Bronchial epithelial cell (primary cell): ENCODE measurements around the gene LCE1E. TPM values are rescaled to one million over a fixed set of nuclear protein-coding genes. Genes with fewer than 3 reads are reported as not detected.

Experiments
- DNase-seq: peaks from one replicate; pipeline ENCODE4 v3.0.0-alpha.2; 2010; ENCODE audit warnings: low read depth
- FAIRE-seq: peaks from 2 replicates; lab custom pipeline; 2011; peaks lifted over from hg19 to GRCh38; lab: Jason Lieb, UNC
- H3K27me3 ChIP-seq: 2 replicates; pipeline ENCODE4 v1.5.1; 2011; ENCODE audit warnings: low read length; ENCODE audit not compliant: control insufficient read depth, insufficient read depth
- H3K36me3 ChIP-seq: 2 replicates; pipeline ENCODE4 v1.5.1; 2011; ENCODE audit warnings: low read length; ENCODE audit not compliant: control insufficient read depth, insufficient read depth
- H3K4me3 ChIP-seq: 2 replicates; pipeline ENCODE4 v1.5.1; 2011; ENCODE audit warnings: mild to moderate bottlenecking, low read depth, low read length, control low read depth
- total RNA-seq: library from RNA; depleted of rRNA; stranded (reverse); fragments of >200 nt; gene quantifications from 2 replicates; pipeline ENCODE4 v1.2.1, GENCODE V29; 2014
- TF ChIP-seq, protein P1 (sequence below): IDR thresholded peaks from 2 replicates; pipeline ENCODE4 v1.5.1; 2011; ENCODE audit warnings: mild to moderate bottlenecking, moderate library complexity, low read length, control low read depth, inconsistent platforms; ENCODE audit not compliant: insufficient read depth, severe bottlenecking

LCE1E gene
- total RNA-seq, 1 donor from 2014 or later = not detected

DNA sequence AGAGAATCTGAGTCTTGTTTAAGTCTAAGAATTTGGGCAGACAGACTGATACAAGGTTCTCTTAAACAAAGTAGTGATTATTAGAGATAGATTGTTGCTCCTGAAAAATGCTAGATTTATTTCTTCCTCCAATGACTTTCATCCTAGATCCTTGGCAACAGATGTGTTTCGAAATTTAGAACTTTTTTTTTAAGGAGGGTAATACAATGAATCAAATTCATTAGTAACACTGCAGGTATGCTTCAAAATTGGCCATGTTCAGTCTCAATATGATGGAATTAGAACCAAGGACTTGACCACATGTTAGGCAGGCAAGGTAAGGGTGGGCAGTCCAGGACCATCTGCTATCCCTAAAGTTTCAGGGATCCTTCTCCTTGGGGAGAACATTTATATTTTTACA is 15.6 kb upstream of the LCE1E start:
- no peaks in the 10 kb centered on the region for H3K36me3 ChIP-seq
- FAIRE-seq = peak; percentile 32
- H3K27me3 ChIP-seq = no peaks in the 10 kb centered on the region
- peak; percentile 59 for DNase-seq
- TF ChIP-seq, protein P1, sequence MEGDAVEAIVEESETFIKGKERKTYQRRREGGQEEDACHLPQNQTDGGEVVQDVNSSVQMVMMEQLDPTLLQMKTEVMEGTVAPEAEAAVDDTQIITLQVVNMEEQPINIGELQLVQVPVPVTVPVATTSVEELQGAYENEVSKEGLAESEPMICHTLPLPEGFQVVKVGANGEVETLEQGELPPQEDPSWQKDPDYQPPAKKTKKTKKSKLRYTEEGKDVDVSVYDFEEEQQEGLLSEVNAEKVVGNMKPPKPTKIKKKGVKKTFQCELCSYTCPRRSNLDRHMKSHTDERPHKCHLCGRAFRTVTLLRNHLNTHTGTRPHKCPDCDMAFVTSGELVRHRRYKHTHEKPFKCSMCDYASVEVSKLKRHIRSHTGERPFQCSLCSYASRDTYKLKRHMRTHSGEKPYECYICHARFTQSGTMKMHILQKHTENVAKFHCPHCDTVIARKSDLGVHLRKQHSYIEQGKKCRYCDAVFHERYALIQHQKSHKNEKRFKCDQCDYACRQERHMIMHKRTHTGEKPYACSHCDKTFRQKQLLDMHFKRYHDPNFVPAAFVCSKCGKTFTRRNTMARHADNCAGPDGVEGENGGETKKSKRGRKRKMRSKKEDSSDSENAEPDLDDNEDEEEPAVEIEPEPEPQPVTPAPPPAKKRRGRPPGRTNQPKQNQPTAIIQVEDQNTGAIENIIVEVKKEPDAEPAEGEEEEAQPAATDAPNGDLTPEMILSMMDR = no peak
- no peak overlapping the region for H3K4me3 ChIP-seq

DNA sequence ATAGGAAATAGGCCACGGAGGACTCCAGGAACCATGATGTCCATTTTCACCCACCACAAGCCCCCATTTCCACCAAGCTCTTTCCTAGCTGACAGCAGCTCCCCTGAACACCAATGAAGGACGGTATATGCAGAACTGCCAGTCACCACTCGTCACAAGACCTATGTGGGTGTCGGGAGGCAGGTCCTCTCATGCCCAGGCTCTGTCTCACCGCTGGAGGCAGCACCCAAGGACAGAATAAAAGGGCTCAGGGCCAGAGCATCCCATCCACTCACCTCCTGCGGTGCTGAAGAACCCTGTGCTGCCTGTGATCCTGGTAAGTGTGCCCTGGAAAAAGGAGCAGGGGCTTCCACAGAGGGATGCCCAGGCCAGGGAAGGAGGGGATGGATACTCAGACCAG is 11.2 kb upstream of the LCE1E start, which contains the start of gene LCE1F:
Gene LCE1F (plus strand): TSS at position 266 of the 400 bp plus-strand sequence. CDS start 1,232 bp downstream, outside the sequence.
- Histone ChIP-seq H3K4me3 (no peak within 1 kb of the TSS), H3K27me3 (no peaks in the 10 kb centered on the region), H3K36me3 (no peaks in the 10 kb centered on the region)
- TF ChIP-seq, protein P1 = peak; percentile 47
- DNase-seq (peak; percentile 71), FAIRE-seq (no peak)

DNA sequence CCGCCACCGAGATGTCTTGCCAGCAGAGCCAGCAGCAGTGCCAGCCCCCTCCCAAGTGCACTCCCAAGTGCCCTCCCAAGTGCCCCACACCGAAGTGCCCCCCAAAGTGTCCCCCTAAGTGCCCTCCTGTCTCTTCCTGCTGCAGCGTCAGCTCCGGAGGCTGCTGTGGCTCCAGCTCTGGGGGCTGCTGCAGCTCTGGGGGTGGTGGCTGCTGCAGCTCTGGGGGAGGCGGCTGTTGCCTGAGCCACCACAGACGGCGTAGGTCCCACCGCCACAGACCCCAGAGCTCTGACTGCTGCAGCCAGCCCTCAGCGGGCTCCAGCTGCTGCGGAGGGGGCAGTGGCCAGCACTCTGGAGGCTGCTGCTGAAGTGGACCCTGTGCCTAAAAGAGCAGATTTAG is 9.7 kb upstream of the LCE1E start:
- DNase-seq (no peak), FAIRE-seq (no peak)
- TF ChIP-seq, protein P1 = no peak
- H3K36me3 ChIP-seq = no peaks in the 10 kb centered on the region
- H3K4me3 ChIP-seq = no peak overlapping the region
- no peaks in the 10 kb centered on the region for H3K27me3 ChIP-seq

DNA sequence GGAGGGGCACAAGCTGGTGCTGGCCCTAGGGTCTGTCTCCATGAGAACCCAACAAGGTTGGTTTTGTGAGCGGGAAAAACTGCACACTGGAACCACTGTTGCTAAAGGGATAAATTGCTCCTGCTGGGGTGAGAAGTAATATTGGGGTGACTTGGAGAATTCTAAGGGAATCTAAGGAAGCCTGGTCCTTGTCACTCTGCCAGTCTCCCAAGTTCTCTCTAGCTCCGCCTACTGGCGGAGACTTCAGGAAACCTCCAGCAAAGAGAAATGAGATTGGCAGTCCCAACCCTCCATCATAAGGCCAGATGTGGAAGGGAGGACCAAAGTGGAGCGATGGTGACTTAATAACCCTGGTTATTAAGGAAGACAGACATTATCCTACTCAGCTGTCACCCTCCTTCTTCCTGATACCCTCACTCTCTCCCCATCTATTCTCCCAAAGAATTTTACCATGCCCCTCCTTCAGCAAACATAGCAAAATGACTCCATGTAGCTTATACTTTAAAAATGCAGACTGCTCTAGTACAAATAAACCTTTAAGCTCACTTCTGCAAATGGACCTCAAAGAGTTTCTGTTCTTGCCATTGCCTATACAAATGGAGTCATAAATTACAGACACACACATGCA is 8.4 kb upstream of the LCE1E start:
- DNase-seq = no peak
- FAIRE-seq = peak; percentile 86

DNA sequence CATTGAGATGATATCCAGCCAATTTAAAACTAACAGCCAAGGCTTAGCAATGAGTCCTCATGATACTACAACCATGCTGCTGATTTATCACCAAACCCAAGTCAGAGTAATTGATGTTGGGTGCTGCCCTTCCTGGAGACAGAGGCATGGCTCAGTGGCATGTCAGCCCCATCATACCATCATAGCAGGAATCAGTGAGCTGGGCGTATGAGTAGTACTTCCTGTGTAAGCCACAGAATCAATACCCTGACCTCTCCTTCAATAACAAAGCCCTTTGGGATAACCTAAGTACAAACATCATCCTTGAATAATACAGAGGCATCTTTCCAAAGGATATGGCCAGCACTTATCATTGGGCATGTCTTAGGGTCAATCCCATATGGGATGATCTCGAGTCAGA is 3.0 kb upstream of the LCE1E start:
- TF ChIP-seq, protein P1 = no peak
- peak; percentile 36 for FAIRE-seq

More for the DNA sequence above, 8.4 kb upstream of the LCE1E start:
- Histone ChIP-seq H3K4me3 (no peak overlapping the region), H3K36me3 (no peaks in the 10 kb centered on the region), H3K27me3 (no peaks in the 10 kb centered on the region)
- TF ChIP-seq, protein P1 = peak; percentile 69

DNA sequence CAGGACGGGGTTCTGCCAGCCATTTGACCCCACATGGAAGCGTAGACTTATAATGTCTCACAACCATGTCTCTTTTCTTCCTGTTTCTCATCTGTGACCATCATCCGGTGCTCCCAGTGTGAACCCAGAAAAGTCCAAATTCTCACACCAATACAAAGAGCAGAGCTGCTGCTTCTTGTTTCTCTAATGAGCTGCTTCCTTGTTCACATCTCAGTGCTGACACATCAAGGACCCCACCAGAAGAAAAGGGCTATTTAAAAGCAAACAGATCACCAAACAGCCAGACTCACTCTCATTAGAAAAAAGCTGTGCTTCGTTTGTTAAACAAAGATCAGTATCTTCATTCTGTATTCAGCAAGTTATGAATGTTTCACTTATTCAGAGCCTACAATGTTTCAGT is 9.6 kb downstream of the LCE1E start:
- H3K27me3 ChIP-seq = peaks cover 1% of the 10 kb centered on the region
- TF ChIP-seq, protein P1 = no peak
- FAIRE-seq (no peak), DNase-seq (no peak)
- H3K36me3 ChIP-seq = no peaks in the 10 kb centered on the region
- no peak overlapping the region for H3K4me3 ChIP-seq

More for the DNA sequence above, 3.0 kb upstream of the LCE1E start:
- Histone ChIP-seq H3K27me3 (no peaks in the 10 kb centered on the region), H3K4me3 (no peak overlapping the region), H3K36me3 (no peaks in the 10 kb centered on the region)
- DNase-seq = peak; percentile 69
